ENCODE results near the gene MORN1. TPM values are rescaled to one million over a fixed set of nuclear protein-coding genes. Genes with fewer than 3 reads are reported as not detected.

MORN1 gene
- total and polyA plus RNA-seq, 9 of the 15 experiments (the other 6 are each of a cell fraction or from before 2014, with no cell fraction given), result 0.24 to 9.3 (median 4.2) TPM

DNA sequence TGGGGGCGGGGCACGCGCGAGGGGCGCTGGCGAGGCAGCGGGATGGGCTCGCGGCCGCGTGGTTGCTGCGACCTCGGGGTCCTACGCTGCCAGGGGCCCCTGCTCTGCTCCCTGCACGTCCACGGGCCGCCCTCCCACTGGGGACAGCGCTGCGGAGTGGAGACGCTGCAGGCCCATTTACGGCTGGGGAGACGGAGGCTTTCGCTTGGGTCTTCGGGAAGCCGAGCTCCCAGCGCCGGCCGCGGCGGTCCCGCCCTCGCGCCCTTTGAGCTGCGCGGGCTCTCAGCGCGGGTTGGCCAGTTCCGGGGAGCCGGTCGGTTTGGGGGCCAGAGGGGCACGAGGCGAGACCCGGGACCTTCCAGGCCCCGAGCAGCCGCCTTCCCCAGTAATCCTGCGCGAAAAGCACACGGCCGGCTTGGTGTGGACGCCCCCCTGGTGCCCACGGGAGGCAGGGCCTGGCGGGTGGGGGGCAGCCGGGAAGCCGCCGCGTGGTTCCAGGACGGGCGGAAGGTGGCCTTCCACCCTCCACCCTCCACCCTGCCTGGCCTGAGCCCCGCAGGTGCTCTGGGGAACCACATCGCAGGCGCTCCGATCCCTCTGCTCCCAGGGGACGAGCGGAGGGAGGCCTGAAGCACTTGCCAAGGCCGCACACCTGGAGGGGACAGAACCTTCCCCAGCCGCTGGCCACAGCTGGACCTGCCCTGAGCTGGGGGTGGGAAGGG, 21.6 kb upstream of the MORN1 start:
- H3K4me2 ChIP-seq (ENCODE audit: insufficient read depth, low read length), result peak overlapping the region; percentile 97
- 3% methylated on average over 45 of the region's 66 CpGs for WGBS (ENCODE audit: insufficient coverage, low coverage, missing lambda C conversion rate)
- H3K4me3 ChIP-seq, result peak overlapping the region; percentile 100
- H3K36me3 ChIP-seq (ENCODE audit: control insufficient read depth, insufficient read depth, low read length), result peaks cover 15% of the 10 kb centered on the region; the same call in 2 of the 3 replicates
- peak overlapping the region; percentile 85 for H3K27ac ChIP-seq (ENCODE audit: extremely low read depth, low read depth, low read length)
- BruUV-seq (replicated peaks), result TSS peak; percentile 88
- FAIRE-seq (no peak), DNase-seq (ENCODE audit: extremely low read depth in 1 of 4, low spot score in 3 of 4) (peak; percentile 53 to 86 (median 82)), ATAC-seq (peak; percentile 72)
- intact Hi-C loops (cut with micrococcal nuclease) (loop anchor here (2.0 to 10.0 kb wide), 3 partner anchors 22 to 1012 kb away; partner anchors contain the start of genes MORN1 and RER1), in situ Hi-C loops (cut with MboI) (loop anchor here (5.0 to 10.0 kb wide), 2 partner anchors 124 to 222 kb away; partner anchors contain the start of gene MMEL1)
- H3K79me2 ChIP-seq (ENCODE audit: control insufficient read depth, insufficient read depth, low read length), result peaks cover 21% of the 10 kb centered on the region; the same call in 2 of the 3 replicates
- H3K27me3 ChIP-seq (ENCODE audit: control insufficient read depth in 2 of 2, insufficient read depth in 2 of 2, low read length in 2 of 2), result no peaks in the 10 kb centered on the region; a peak in 2 of 5 replicates
- peak overlapping the region; percentile 92 to 96 for H3K9ac ChIP-seq (ENCODE audit: insufficient read depth in 1 of 2, low read depth in 2 of 2, low read length in 2 of 2)
- ChIA-PET POLR2A (interaction anchor here (0.6 to 1.9 kb wide), 8 partner anchors 9 to 220 kb away, joined by 3 to 7 read pairs (median 3); partner anchors contain the start of gene TNFRSF14), CTCF (ENCODE audit: low intra/inter-chr PET ratio) (interaction anchor here (0.8 to 4.1 kb wide), 2 partner anchors 135 to 237 kb away, joined by 3 to 36 read pairs; no protein-coding TSS in a partner anchor)
- no peaks in the 10 kb centered on the region for H3K9me3 ChIP-seq (replicated peaks; ENCODE audit: control insufficient read depth, insufficient read depth, low read depth, low read length)
- H3K4me1 ChIP-seq (replicated peaks in 1 of 2; ENCODE audit: control insufficient read depth in 2 of 2, insufficient read depth in 2 of 2, low read length in 2 of 2), result peaks cover 15 to 85% of the 10 kb centered on the region in 2 experiments
- H3K9me1 ChIP-seq (ENCODE audit: control insufficient read depth, insufficient read depth, low read length), result no peaks in the 10 kb centered on the region
- H2AFZ ChIP-seq (ENCODE audit: low read depth, low read length), result peak overlapping the region; percentile 97
- H4K20me1 ChIP-seq (replicated peaks; ENCODE audit: control insufficient read depth, insufficient read depth, low read length), result peaks cover 8% of the 10 kb centered on the region; the same call in 1 of the 2 replicates
- TF ChIP-seq DPF2 (IDR thresholded peaks at IDR 0.05), result no peak
- no peak for TF ChIP-seq CCNT2 (IDR thresholded peaks at IDR 0.05; ENCODE audit: borderline replicate concordance, extremely low read depth, insufficient read length, low read depth, low read length)
- TF ChIP-seq MLX (CRISPR knock-in tag; conservative IDR thresholded peaks at IDR 0.05), result no peak
- TF ChIP-seq ZEB2 (IDR thresholded peaks at IDR 0.05), result no peak
- TF ChIP-seq C11orf30 (IDR thresholded peaks at IDR 0.05; ENCODE audit: low read depth), result no peak
- TF ChIP-seq COPS2 (conservative IDR thresholded peaks at IDR 0.05), result no peak
- TF ChIP-seq TSHZ1 (CRISPR knock-in tag; IDR thresholded peaks at IDR 0.05), result no peak
- no peak for TF ChIP-seq RBM39 (optimal IDR thresholded peaks at IDR 0.05; ENCODE audit: low read depth, low read length)
- TF ChIP-seq, protein P1, sequence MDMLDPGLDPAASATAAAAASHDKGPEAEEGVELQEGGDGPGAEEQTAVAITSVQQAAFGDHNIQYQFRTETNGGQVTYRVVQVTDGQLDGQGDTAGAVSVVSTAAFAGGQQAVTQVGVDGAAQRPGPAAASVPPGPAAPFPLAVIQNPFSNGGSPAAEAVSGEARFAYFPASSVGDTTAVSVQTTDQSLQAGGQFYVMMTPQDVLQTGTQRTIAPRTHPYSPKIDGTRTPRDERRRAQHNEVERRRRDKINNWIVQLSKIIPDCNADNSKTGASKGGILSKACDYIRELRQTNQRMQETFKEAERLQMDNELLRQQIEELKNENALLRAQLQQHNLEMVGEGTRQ (CRISPR knock-in tag; IDR thresholded peaks at IDR 0.05), result no peak
- TF ChIP-seq NKRF (IDR thresholded peaks at IDR 0.05; ENCODE audit: borderline replicate concordance), result no peak
- no peak for TF ChIP-seq PCBP2 (IDR thresholded peaks at IDR 0.05; ENCODE audit: low read depth, low read length, poor library complexity, severe bottlenecking)

Measured in K562 (cell line).